Natural killer cell treated with Interleukin-12 subunit alpha and Interleukin-12 subunit beta and Interleukin-15 and Interleukin-18, amount 100 ng/mL, for 72 hours (primary cell): ENCODE data around the gene C2CD4C. TPM values are rescaled to one million over a fixed set of nuclear protein-coding genes. Genes with fewer than 3 reads are reported as not detected.
"Not testable (repeated sequence)": the region's sequence is repeated elsewhere in the genome, so short reads cannot be mapped to it uniquely, and the experiment has no call there.

Experiments
- ATAC-seq, 2 donors: fragments of 150-1000 bp; cut with Tn5 transposase in 1 of 2; sonication (Bioruptor Pico), chemical (Tn5 transposase) in 1 of 2; 2 replicates each; pipeline ENCODE4 v1.10.0; 2021
- DNase-seq: peaks from one replicate; pipeline ENCODE4 v3.0.0; 2022; ENCODE audit warnings: low spot score
- H3K27ac Mint-ChIP-seq, 2 donors: 1 replicate in 1 of 2; 2 replicates in 1 of 2; pipeline ENCODE4 v1.8.0; 2022; ENCODE audit warnings: mixed read lengths in 2 of 2, mild to moderate bottlenecking in 1 of 2, moderate library complexity in 1 of 2
- H3K27me3 Mint-ChIP-seq, 2 donors: 1 replicate in 1 of 2; 2 replicates in 1 of 2; pipeline ENCODE4 v1.8.0; 2022; ENCODE audit warnings: mixed read lengths in 2 of 2
- H3K36me3 Mint-ChIP-seq: one replicate; pipeline ENCODE4 v1.8.0; 2022; ENCODE audit warnings: mixed read lengths
- H3K4me1 Mint-ChIP-seq, 2 donors: 1 replicate in 1 of 2; 2 replicates in 1 of 2; pipeline ENCODE4 v1.8.0; 2022; ENCODE audit warnings: low read depth in 2 of 2, mixed read lengths in 2 of 2, mild to moderate bottlenecking in 1 of 2
- H3K4me3 Mint-ChIP-seq: one replicate; pipeline ENCODE4 v1.8.0; 2022; ENCODE audit warnings: mixed read lengths
- H3K9me3 Mint-ChIP-seq: 2 replicates; pipeline ENCODE4 v1.8.0; 2022; ENCODE audit warnings: mixed read lengths
- total RNA-seq, 2 donors: library from RNA; stranded (reverse); gene quantifications; one replicate each; pipeline ENCODE4 v1.2.3, GENCODE V29; 2022

Gene C2CD4C
- total RNA-seq, 2 donors from 2014 or later: not detected

DNA sequence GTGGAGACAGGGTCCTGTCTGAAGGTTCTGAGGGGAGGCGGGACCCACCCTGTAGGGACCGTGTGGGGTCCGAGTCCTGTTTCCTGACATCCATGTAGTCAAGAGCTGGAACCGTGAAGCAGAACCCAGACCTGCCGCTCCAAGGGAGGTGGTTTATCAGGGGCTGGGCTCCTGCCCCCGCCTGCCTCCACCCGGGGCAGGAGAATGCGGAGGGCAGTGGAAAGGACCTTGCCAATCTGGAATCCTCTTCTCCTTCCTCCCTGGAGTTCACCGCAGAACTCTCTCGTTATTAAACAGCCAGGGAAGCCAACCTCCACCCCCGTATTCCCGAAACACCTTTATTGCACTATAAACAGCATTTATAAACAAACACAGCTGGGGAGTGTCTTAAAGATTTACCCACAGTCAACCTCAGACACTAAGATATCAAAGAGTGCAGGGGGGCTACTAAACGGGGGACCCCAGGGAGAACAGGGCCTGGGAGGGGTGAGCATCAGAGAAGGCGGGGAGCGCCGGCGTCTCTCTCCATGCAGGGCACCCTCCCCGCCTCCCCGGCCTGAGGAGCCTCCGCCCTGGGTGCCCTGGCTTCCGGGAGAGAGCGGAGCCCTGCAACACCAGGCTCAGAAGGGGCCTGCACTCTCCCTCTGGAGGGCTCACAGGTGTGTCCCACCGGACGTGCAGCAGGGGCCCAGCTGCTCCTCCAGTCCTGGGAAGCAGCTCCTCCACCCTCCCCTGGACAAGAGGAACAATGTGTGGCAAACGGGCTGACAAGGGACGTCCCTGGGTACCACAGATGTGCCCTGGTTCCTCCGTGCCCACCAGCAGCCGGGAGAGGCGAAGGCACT is 3.6 kb downstream of the C2CD4C start:
- ATAC-seq: no peak
- no peaks in the 10 kb centered on the region for H3K36me3 Mint-ChIP-seq
- no peaks in the 10 kb centered on the region for H3K9me3 Mint-ChIP-seq
- H3K27me3 Mint-ChIP-seq: peaks cover 5 to 11% of the 10 kb centered on the region in 2 donors
- no peak overlapping the region for H3K27ac Mint-ChIP-seq
- peaks cover 4 to 5% of the 10 kb centered on the region in 2 donors for H3K4me1 Mint-ChIP-seq
- DNase-seq: no peak
- H3K4me3 Mint-ChIP-seq: no peak overlapping the region

DNA sequence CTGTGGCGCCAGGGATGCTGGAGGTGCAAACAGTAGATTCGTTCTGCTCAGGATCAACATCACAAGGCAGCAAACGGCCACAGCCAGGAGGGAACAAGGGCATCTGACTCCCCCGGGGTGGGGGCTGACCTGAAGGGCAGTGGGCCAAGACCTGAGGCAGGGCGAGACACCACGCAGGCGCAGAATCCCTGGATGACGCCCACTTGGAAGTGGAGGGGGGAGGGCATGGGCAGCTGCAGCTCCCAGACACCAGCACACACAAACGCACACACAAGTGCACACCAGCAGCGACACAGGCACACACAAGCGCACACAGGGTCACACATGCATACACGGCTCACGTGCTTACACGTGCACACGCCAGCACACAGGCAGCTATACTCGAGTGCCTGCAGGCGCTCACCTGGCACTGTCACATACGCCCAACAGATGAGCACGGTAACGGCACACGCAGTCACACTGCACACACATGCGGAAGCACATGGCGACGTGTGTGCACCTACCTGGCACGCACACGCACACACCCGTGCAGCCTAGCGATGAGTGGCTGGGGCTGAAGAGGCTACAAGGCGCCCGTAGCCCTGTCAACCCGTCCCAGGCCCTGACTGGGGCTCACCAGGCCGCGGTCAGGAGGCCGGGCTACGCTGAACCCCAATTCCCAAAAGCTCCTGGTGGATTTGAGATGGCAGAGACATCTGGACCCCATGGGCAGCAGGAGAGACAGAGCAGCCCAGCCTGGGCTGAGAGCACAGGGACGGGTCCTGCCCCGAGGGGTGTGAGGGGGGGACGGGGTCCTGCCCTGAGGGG is 5.5 kb downstream of the C2CD4C start:
- Mint-ChIP-seq H3K4me1 (no peaks in the 10 kb centered on the region), H3K9me3 (no peaks in the 10 kb centered on the region), H3K4me3 (no peak overlapping the region), H3K27ac (no peak overlapping the region), H3K27me3 (peaks cover 0 to 3% of the 10 kb centered on the region in 2 donors), H3K36me3 (no peaks in the 10 kb centered on the region)
- no peak for ATAC-seq
- peak; percentile 46 for DNase-seq

DNA sequence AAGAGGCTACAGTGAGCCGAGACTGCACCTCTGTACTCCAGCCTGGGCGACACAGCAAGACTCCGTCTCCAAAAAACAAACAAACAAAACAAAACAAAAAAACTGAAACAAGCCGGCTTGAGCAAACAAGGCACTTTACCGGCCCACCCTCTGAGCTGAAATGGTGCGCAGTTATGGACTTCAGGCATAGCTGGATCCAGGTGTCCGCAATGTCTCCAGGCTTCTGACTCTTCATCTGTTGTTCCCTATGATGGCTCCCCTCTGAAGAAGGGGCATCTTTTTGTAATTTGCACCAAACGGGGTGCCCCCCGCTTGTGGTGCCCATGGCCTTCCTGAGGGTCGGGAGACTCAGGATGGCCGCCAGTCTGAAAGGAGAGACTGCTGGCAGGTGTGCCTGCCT is 6.2 kb downstream of the C2CD4C start:
- H3K4me1 Mint-ChIP-seq: no peaks in the 10 kb centered on the region
- H3K27ac Mint-ChIP-seq: no peak overlapping the region
- DNase-seq: peak; percentile 45
- H3K36me3 Mint-ChIP-seq: no peaks in the 10 kb centered on the region
- ATAC-seq: no peak
- peaks cover 0 to 3% of the 10 kb centered on the region in 2 donors for H3K27me3 Mint-ChIP-seq
- no peak overlapping the region for H3K4me3 Mint-ChIP-seq
- no peaks in the 10 kb centered on the region for H3K9me3 Mint-ChIP-seq

DNA sequence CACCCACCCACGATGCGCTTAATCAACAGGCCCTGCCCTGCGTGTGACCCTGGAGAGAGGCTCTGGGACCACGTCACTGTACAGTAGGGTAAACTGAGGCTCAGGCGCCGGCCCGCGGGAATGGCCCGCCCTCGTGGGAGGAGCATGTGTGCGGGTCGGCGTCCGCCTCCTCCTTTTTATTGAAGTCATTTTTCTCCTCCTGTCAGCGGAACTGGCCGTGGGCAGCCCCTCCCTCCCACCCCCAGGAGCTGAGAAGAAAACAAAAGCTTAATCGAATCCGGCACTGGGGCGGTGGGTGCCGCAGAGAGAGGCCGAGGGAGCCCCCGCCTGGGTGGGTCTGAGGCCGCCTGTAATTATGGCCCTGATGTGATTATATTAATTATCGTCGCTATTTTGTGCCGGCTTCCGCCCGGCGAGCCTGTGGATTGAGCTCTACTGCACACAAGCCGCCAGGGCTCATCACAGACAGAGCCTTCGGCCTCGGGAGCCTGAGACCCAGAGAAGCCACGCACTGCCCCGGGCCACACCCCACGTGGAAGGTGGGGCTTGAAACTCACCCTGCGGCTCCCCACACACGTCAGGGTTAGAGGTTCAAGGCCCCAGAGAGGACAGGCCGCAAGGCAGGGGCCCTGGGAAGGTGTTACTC is 7.0 kb downstream of the C2CD4C start:
- Mint-ChIP-seq H3K27ac (no peak overlapping the region), H3K36me3 (no peaks in the 10 kb centered on the region), H3K4me3 (no peak overlapping the region), H3K4me1 (no peaks in the 10 kb centered on the region), H3K27me3 (peaks cover 0 to 3% of the 10 kb centered on the region in 2 donors), H3K9me3 (no peaks in the 10 kb centered on the region)
- DNase-seq (peak; percentile 46), ATAC-seq (no peak)

DNA sequence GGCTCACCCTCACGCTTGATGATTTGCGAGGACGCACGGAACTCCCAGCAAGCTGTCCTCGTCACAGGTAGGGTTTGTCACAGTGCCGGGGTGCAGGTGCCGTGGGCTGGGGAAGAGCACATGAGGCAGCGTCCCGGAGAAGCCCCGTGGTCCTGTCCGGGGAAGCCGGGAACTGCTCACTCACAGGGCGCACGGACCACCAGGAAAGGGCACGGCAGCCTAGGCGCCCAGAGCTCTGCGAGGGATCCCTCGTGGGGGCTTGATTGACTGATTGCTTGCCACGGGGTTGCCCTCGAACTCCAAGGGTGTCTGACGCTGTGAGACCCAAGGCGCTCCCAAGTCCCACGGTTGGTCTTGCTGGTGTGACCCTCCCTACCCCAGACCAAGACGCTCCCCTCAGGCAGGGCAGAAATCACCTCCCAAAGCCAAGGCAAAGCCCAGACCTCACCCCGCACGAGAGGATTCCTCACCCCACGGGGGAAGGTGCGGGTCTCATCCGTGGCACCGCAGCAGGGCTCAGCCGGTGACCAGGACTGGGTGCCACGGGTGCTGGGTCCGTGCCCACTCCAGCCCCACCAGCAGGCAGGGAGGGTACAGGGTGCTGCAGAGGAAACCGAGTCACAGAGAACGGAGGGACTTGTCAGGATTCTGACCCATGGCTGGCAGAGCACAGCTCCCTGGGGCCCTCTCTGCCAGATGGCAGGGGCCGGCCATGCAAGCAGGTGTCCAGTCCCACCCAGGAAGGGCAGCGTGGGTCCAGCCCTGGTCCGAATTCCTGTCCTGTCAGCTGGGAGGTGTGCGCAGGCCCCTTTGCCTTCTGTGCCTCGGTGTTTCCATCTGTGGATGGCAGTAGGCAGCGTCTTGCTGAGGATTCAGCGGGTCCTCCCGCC is 7.7 kb downstream of the C2CD4C start:
- Mint-ChIP-seq H3K9me3 (no peaks in the 10 kb centered on the region), H3K27ac (no peak overlapping the region), H3K27me3 (peaks cover 0 to 3% of the 10 kb centered on the region in 2 donors), H3K4me1 (no peaks in the 10 kb centered on the region), H3K36me3 (no peaks in the 10 kb centered on the region), H3K4me3 (no peak overlapping the region)
- DNase-seq: peak; percentile 54
- ATAC-seq: no peak

DNA sequence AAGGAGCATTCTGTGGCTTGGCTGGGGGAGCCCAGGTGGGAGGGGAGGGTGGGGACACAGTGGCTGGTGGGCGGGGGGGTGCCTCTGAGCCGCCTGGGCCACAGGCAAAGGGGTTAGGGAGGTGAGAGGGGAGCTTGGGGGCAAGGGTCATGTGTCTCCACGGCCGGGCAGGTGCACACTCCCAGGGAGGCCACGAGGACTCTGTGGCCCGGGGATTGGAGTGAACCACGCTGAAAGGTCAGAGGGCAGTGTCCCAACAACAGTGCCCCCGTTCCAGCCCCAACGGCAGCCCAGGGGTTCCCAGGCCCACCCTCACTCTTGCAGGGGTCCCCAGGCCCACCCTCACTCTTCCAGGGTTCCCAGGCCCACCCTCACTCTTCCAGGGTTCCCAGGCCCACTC is 9.6 kb downstream of the C2CD4C start:
- no peak for ATAC-seq

DNA sequence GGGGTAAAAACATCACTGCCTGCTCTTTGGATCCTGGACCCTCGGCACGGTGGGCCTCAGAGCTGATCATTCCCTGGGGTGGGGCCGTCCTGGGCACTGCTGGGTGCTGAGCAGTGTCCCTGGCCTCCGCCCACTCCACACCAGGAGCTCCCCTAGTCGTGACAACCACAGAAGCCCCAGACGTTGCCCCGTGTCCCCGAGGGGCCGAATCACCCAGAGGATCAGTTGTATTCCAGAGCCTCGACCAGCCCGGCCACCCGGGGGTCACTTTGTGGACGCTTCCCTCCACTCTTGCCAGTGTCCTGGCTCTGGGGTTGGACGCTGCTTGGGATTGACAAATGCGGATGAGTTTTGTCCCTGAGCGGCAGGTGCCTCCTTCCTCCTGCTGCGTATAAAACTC is 10.2 kb downstream of the C2CD4C start:
- DNase-seq (peak; percentile 42), ATAC-seq (no peak)
- peaks cover 4% of the 10 kb centered on the region for H3K36me3 Mint-ChIP-seq
- peaks cover 0 to 3% of the 10 kb centered on the region in 2 donors for H3K27me3 Mint-ChIP-seq
- no peak overlapping the region for H3K4me3 Mint-ChIP-seq
- H3K9me3 Mint-ChIP-seq: peaks cover 7% of the 10 kb centered on the region
- H3K27ac Mint-ChIP-seq: no peak overlapping the region
- peaks cover 6 to 11% of the 10 kb centered on the region in 2 donors for H3K4me1 Mint-ChIP-seq

More for the DNA sequence above, 9.6 kb downstream of the C2CD4C start:
- Mint-ChIP-seq H3K4me1 (peaks cover 6 to 7% of the 10 kb centered on the region in 2 donors), H3K36me3 (peaks cover 4% of the 10 kb centered on the region), H3K9me3 (peaks cover 7% of the 10 kb centered on the region), H3K4me3 (no peak overlapping the region), H3K27ac (no peak overlapping the region), H3K27me3 (peaks cover 0 to 3% of the 10 kb centered on the region in 2 donors)
- DNase-seq: peak; percentile 41

DNA sequence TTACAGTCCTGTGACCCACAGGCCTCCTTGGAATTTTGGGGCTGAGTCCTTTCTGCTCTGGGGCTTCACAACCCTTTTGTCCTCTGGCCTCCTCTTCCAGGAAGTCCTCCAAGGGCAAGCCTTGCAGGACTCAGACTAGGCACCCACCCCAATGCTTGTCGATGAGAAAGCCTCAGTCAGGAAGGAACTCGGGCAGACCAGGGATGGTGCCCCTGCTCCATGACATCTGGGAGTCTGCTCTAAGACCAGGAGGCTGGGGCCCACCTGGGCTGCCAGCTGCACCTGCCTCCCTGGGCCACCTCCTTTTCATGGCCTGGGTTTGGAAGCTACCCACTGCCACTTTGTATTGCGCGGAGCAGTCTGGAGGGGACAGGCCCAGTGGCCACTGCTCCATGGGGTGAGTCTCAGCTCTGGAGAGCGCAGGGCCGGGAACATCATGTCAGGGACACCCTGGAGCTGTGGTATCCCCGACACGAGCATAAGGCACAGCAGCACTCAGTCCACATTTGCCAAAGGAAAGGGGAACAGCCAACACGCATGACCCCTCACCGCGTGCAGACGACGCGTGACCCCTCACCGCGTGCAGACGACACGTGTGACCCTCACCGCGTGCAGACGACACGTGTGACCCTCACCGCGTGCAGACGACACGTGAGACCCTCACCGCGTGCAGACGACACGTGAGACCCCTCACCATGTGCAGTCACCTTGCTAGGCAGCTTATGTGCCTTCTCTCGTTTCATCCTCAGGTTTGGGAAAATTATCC is 10.8 kb downstream of the C2CD4C start:
- Mint-ChIP-seq H3K4me3 (no peak overlapping the region), H3K9me3 (peaks cover 11% of the 10 kb centered on the region), H3K27ac (no peak overlapping the region), H3K4me1 (peaks cover 7 to 14% of the 10 kb centered on the region in 2 donors), H3K36me3 (peaks cover 7% of the 10 kb centered on the region), H3K27me3 (peaks cover 0 to 3% of the 10 kb centered on the region in 2 donors)
- DNase-seq (peak; percentile 41), ATAC-seq (peak in 1 of 2 donors; percentile 32)

DNA sequence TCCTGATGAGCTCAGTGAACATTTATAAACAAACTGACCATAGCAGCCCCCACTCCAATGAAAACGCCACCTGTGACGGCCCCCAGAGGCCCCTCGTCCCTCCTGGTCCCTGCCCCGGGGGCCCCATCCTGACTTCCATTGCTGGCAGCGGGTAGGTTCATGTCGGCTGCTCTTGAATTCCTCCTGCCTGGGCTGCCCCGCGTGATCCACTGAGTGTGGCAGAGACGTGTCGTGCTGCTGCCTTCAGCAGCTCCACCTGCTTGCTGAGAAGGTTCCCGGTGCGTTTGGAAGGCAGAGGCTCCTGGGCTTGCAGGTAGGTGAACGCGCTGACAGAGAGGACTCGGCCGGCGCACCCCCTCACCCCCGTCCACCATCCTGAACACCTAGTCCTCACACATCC is 11.6 kb downstream of the C2CD4C start:
- H3K27ac Mint-ChIP-seq: no peak overlapping the region
- H3K9me3 Mint-ChIP-seq: peaks cover 12% of the 10 kb centered on the region
- no peak overlapping the region for H3K4me3 Mint-ChIP-seq
- H3K36me3 Mint-ChIP-seq: peaks cover 10% of the 10 kb centered on the region
- H3K4me1 Mint-ChIP-seq: peaks cover 12 to 19% of the 10 kb centered on the region in 2 donors
- ATAC-seq (no peak), DNase-seq (peak; percentile 29)
- no peaks in the 10 kb centered on the region for H3K27me3 Mint-ChIP-seq

DNA sequence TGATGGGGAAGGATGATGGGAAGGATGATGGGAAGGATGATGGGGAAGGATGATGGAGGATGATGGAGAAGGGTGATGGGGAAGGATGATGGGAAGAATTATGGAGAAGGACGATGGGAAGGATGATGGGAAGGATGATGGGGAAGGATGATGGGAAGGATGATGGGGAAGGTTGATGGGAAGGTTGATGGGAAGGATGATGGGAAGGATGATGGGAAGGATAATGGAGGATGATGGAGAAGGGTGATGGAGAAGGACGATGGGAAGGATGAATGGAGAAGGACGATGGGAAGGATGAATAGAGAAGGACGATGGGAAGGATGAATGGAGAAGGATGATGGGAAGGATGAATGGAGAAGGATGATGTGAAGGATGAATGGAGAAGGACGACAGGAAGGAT is 13.5 kb downstream of the C2CD4C start:
- Mint-ChIP-seq H3K36me3 (peaks cover 10% of the 10 kb centered on the region), H3K27me3 (no peaks in the 10 kb centered on the region), H3K4me3 (no peak overlapping the region), H3K4me1 (peaks cover 12 to 19% of the 10 kb centered on the region in 2 donors), H3K9me3 (peaks cover 12% of the 10 kb centered on the region), H3K27ac (peak overlapping the region; percentile 8 to 44)
- ATAC-seq (no peak), DNase-seq (no peak)

DNA sequence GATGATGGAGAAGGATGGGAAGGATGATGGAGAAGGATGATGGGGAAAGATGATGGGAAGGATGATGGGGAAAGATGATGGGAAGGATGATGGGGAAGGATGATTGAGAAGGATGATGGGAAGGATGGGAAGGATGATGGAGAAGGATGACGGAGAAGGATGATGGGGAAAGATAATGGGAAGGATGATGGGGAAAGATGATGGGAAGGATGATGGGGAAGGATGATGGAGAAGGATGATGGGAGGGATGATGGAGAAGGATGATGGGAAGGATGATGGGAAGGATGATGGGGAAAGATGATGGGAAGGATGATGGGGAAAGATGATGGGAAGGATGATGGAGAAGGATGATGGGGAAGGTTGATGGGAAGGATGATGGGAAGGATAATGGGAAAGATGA is 14.1 kb downstream of the C2CD4C start:
- H3K9me3 Mint-ChIP-seq: peaks cover 12% of the 10 kb centered on the region

DNA sequence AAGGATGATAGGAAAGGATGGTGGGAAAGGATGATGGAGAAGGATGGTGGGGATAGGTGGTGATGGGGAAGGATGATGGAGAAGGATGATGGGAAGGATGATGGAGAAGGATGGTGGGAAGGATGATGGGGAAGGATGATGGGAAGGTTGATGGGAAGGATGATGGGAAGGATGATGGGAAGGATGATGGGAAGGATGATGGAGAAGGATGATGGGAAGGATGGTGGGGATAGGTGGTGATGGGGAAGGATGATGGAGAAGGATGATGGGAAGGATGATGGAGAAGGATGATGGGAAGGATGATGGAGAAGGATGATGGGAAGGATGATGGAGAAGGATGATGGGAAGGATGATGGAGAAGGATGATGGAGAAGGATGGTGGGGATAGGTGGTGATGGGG is 15.4 kb downstream of the C2CD4C start:
- H3K27me3 Mint-ChIP-seq, H3K36me3 Mint-ChIP-seq, ATAC-seq, DNase-seq: not testable (repeated sequence)
- Mint-ChIP-seq H3K4me3 (peak overlapping the region; percentile 36), H3K9me3 (peaks cover 12% of the 10 kb centered on the region), H3K27ac (peak overlapping the region in 1 of 2 donors; percentile 67), H3K4me1 (peaks cover 12 to 19% of the 10 kb centered on the region in 2 donors)

More for the DNA sequence above, 14.1 kb downstream of the C2CD4C start:
- not testable (repeated sequence) for H3K4me3 Mint-ChIP-seq, H3K27me3 Mint-ChIP-seq, DNase-seq, H3K27ac Mint-ChIP-seq, ATAC-seq, H3K36me3 Mint-ChIP-seq
- peaks cover 12 to 19% of the 10 kb centered on the region in 2 donors for H3K4me1 Mint-ChIP-seq
